Cerebellar nuclear complex (tissue), 1 donor: ENCODE results near the gene CDON.
"Not testable (repeated sequence)": the region's sequence is repeated elsewhere in the genome, so short reads cannot be mapped to it uniquely, and the experiment has no call there.

ENCODE experiments used
- DNase-seq, 2 experiments: peaks; one replicate each; lab custom pipeline; 2025; lab: John Stamatoyannopoulos, UW

Gene CDON

DNA sequence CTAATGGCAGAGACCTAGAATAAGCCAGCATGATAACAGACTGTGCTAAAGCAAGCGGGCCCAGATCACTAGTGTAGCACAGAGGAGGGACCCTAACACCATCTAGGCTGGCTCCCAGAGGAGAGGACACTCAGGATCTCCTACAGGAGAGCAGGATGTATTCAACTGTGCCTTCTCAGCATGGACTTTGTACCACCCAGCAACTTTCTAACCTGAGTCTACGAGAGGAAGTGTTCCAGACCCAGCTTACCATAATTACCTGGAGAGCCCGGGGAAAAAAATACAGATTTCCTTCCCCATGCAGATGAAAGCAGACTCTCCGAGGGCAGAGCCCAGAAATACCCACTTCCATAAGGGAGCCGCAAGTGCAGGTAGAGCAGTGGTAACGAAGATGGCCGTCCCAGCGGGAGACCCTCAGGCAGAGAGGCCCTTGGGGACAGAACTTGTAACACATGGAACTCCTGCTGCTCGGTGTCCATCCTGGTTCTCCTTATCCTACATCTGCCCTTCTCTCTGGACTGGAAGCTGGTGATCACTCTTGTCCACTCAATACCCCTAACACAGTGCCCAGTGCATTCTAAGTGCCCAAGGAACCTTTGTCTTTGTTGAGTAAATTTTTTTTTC, 138.2 kb downstream of the CDON start:
- DNase-seq, result no peak

DNA sequence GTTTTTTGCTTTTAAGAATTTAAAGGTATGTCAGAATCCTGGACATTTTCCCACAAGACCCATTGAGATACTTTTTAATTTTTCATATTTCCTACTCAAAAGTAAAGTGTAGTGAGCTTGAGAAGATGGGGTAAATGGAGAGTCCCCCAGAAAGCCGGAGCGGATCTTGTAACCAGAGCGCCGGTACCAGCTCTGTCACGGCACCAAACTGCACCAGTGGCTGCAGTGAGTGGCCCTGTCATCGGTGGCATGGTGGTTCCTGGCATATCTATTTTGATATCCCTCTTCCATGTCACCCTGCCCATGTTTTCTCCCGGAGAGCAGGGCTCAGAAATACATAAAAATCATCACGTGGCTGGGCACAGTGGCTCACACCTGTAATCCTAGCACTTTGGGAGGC, 139.0 kb downstream of the CDON start:
- no peak for DNase-seq

DNA sequence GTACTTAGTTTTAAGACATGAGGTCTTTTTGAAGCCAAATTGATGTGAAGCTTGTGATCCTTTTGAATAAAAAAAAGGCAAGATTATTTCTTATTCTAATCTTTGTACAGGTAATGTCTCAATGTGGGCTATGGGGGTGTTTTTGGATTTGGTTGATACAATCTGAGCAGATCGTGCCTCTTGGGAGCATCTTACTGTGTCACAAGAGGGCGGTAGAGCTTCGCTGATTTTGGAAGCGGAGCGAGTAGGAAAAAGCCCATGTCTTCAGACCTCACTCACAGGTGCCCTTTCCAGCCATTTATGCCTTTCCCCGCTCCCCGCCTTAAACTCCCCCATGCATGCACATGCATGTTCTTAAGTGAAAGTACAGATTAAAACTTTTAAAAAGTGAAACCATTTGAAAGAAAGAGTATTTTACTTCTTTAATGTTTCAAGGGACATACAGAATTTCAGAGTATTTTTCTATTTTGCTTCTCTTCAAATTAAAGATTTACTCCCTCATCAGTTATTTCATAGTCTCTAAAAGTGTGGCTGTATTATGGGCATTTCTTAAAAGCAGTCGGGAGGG, 139.6 kb downstream of the CDON start:
- DNase-seq, result peak; percentile 16 to 81

DNA sequence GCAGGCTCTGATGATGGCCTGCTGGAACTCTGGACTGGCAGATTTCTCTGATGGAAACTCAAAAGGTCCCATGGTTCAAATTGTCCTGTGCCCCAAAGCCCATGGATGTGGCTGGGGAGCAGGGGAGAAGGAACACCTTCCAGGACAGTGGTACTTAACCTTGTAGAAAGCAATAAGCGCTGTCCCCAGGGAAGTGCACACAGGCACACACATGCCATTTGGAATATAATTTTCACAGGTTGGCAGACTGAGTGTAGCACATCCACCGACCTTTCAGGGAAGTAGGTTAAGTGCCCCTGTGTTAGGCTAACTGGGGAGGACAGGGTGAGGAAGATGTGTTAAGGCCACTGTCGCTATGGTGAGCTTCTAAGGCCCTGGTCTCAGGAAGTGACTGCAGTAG, 140.5 kb downstream of the CDON start:
- DNase-seq, result no peak

DNA sequence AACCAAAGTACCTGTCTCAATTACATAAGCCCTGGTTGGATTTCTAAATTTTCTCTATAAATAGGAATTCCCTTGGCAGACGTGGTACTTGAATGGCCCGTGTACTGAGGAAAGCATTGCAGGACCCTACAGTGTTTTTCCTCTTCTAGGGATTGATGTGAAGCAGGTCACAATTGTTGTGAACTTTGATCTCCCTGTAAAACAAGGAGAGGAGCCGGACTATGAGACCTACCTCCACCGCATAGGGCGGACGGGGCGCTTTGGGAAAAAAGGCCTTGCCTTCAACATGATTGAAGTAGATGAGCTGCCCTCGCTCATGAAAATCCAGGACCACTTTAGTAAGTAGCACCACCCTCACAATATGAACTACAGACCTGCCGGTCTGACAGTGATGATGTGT, 141.6 kb downstream of the CDON start:
- DNase-seq, result no peak

DNA sequence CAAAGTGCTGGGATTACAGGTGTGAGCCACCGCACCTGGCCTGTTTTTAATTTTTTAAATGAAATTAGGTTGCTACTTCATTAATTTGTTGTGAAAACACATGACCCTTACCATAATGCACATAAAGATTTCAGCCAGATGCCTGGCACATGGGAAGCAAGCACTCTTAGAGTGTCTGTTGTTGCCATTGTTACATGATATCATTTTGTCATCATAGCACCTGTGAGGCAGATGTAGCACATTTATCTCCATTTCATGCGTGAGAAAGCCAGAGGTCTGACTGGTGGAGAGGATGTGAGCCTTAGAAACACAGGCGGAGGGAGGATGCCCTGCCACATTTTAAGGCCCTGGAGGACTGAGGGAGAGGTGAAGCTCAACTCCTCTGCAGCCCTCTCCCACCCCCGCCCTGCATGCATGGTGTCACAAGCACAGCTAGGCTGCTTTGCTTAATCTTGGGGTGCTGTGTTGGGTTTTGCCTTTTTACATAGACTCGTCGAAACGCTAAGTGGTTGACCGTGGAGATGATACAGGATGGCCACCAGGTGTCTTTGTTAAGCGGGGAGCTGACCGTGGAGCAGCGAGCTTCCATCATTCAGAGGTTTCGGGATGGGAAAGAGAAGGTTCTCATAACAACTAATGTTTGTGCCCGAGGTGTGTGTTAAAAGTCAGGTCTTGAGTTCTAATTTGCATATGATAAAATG, 144.4 kb downstream of the CDON start:
- DNase-seq, result no peak

DNA sequence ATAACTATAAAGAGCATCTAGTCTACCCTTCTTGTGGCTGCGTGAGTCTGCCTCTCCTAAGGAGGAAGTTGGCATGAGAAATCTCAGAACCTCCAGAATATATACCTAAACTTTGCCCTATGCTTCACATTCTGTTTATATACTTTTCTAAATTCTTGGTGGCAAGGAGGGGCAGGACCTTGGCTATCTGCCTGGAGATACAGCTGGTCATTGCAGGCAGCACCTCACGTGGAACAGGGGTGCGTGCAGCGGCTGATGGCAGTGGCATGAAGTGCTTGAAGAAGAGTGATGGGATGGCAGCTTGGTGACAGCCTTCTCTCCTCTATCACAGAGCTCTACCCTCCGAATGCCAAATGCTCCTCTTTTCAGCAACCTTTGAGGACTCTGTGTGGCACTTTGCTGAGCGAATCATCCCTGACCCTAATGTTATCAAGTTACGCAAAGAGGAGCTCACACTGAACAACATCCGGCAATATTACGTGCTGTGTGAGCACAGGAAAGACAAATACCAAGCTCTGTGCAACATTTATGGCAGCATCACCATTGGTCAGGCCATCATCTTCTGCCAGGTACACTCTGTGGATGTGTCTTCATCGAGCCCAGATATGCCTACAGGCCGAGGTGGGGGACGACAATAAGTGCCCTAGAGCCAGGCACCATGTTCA, 145.9 kb downstream of the CDON start:
- DNase-seq, result no peak

DNA sequence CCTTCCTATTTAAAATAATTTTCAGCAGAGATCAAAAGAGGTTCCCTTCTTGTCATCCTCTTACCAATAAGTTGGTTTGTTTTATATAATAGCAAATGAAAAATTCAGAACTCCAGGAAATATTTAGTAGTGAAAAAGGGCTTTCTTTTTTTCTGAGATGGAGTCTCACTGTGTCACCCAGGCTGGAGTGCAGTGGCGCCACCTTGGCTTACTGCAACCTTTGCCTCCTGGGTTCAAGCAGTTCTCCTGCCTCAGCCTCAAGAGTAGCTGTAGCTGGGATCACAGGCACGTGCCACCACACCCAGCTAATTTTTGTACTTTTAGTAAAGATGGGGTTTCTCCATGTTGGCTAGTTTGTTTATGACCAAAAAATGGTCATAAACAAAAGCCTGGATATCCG, 148.1 kb downstream of the CDON start:
- DNase-seq, result not testable (repeated sequence)

DNA sequence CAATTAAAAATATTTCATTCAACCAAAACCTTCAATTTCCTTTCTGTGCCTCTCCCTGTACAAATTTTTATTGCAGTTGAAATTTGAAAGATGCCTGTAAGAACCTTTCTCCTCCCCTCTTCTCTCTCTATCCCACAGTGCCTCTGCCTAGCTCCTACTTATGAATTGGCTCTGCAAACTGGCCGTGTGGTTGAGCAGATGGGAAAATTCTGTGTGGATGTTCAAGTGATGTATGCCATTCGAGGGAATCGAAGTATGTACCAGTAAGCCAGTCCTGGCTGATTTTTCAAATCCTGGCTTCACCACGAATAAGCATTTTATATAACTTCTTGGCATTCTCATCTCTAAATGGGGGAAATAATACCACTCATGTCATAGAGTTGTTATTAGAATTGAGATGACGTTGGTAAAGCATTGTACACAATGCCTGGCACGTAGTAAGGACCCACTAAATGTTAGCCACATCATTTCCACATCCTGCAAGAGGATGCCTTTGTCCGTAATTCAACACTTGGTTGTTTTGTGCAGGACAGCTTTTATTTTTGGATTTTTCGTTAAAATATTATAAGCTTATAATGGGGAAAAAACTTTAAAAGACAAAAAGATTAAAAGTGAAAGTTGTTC, 152.3 kb downstream of the CDON start:
- DNase-seq, result no peak
